HepG2 (cell line): Measurements from ENCODE around the gene FAT1. TPM values are rescaled to one million over a fixed set of nuclear protein-coding genes. Genes with fewer than 3 reads are reported as not detected.

Experiments
- ATF7-NPFF ChIP-seq: sonication (generic); formaldehyde crosslinking; IDR thresholded peaks from 2 replicates; pipeline ENCODE4 v1.8.1; 2023; ENCODE audit warnings: mild to moderate bottlenecking, low read depth, missing genetic modification reagents, moderate library complexity
- BCL6 ChIP-seq: IDR thresholded peaks from 2 replicates; pipeline ENCODE4 v1.6.1; 2016; ENCODE audit warnings: missing genetic modification reagents, missing compliant biosample characterization
- CEBPG ChIP-seq: IDR thresholded peaks from 2 replicates; pipeline ENCODE4 v1.6.1; 2016
- MED1 ChIP-seq: sonication (generic); formaldehyde crosslinking; IDR thresholded peaks from 2 replicates; pipeline ENCODE4 v1.4.0; 2020; ENCODE audit warnings: missing genetic modification reagents
- MLLT10 ChIP-seq: sonication (generic); formaldehyde crosslinking; IDR thresholded peaks from 2 replicates; pipeline ENCODE4 v1.4.0; 2020; ENCODE audit warnings: missing genetic modification reagents
- PAXIP1 ChIP-seq: sonication (generic); formaldehyde crosslinking; conservative IDR thresholded peaks from 2 replicates; pipeline ENCODE4 v1.4.0; 2020; ENCODE audit warnings: mild to moderate bottlenecking, missing genetic modification reagents, moderate library complexity
- SALL1 ChIP-seq: sonication (generic); formaldehyde crosslinking; IDR thresholded peaks from 2 replicates; pipeline ENCODE4 v1.8.0; 2022; ENCODE audit warnings: mild to moderate bottlenecking, missing genetic modification reagents
- STAT5B ChIP-seq: sonication (generic); formaldehyde crosslinking; IDR thresholded peaks from 2 replicates; pipeline ENCODE4 v1.4.0; 2020; ENCODE audit warnings: missing genetic modification reagents
- ZBTB49 ChIP-seq: sonication (generic); formaldehyde crosslinking; IDR thresholded peaks from 2 replicates; pipeline ENCODE4 v1.4.0; 2020; ENCODE audit warnings: missing genetic modification reagents, borderline replicate concordance
- ZNF17 ChIP-seq: sonication (generic); formaldehyde crosslinking; IDR thresholded peaks from 2 replicates; pipeline ENCODE4 v1.5.0; 2020; ENCODE audit warnings: mild to moderate bottlenecking, missing genetic modification reagents
- ZNF484 ChIP-seq: sonication (generic); formaldehyde crosslinking; IDR thresholded peaks from 2 replicates; pipeline ENCODE4 v1.5.1; 2020; ENCODE audit warnings: mild to moderate bottlenecking, low read depth, missing genetic modification reagents, borderline replicate concordance
- ZNF644 ChIP-seq: IDR thresholded peaks from 2 replicates; pipeline ENCODE4 v1.6.1; 2016; ENCODE audit warnings: low read depth
- polyA plus RNA-seq, 8 experiments: library from polyadenylated mRNA; depleted of rRNA in 3 of 8; stranded (reverse) in 7 of 8; unstranded in 1 of 8; fragments of >200 nt; fragmentation: Illumina TruSeq in 4 of 8; extraction: Trizol in 4 of 8; gene quantifications; 2 replicates each; pipeline versions ENCODE4 v1.2.1 to v1.2.3, GENCODE V29; 2011 to 2016; ENCODE audit warnings: low read depth in 4 of 8, missing spikeins in 1 of 8, mixed read lengths in 1 of 8; ENCODE audit not compliant: insufficient read depth in 1 of 8
- total RNA-seq, 5 experiments: library from RNA; depleted of rRNA; stranded (reverse); fragments of >200 nt; fragmentation: Illumina TruSeq; extraction: Trizol; gene quantifications; 2 replicates each; pipeline ENCODE4 v1.2.3, GENCODE V29; 2016; ENCODE audit warnings: low read depth in 1 of 5

FAT1 gene
- total and polyA plus RNA-seq, 2 of the 13 experiments (the other 11 are each of a cell fraction or from before 2014, with no cell fraction given), result 185 to 216 TPM

- TF ChIP-seq ZNF17 (CRISPR knock-in tag), result no peak
- TF ChIP-seq STAT5B, result no peak
- TF ChIP-seq PAXIP1 (CRISPR knock-in tag), result peak; percentile 31; the same call in 1 of the 2 replicates
- TF ChIP-seq ZNF484 (CRISPR knock-in tag), result no peak
- no peak for TF ChIP-seq ZBTB49 (CRISPR knock-in tag)
- peak; percentile 45; the same call in 1 of the 2 replicates for TF ChIP-seq MED1 (CRISPR knock-in tag)
- TF ChIP-seq BCL6 (CRISPR knock-in tag), result peak; percentile 34; the same call in 1 of the 2 replicates
- peak; percentile 87 for TF ChIP-seq CEBPG (CRISPR knock-in tag)
- no peak; the same call in 1 of the 2 replicates for TF ChIP-seq SALL1
- no peak for TF ChIP-seq ATF7-NPFF
- 0 out of 2 replicates have a peak, but pooled peaks have one; percentile 47 for TF ChIP-seq ZNF644 (CRISPR knock-in tag)
- no peak for TF ChIP-seq MLLT10 (CRISPR knock-in tag)
These were observed 38.7 kb upstream of the FAT1 start (continued) for GRCh38 chr4:186762361-186762760.
